HK-2 (cell line): ENCODE data around the gene SLBP.

Experiments used
- DNase-seq: peaks from one replicate; pipeline ENCODE4 v3.0.0-alpha.2; 2018; ENCODE audit not compliant: unreplicated experiment

SLBP gene

GRCh38 chr4:1712216-1713002 is at the start of gene SLBP:
SLBP (minus strand) TSS chr4:1712319; CDS start chr4:1712188, 131 bp downstream.
- peak; percentile 99 for DNase-seq

GRCh38 chr4:1761130-1761689 is 49.1 kb upstream of the SLBP start:
- no peak for DNase-seq

- no peak for DNase-seq
Measured at GRCh38 chr4:1760521-1761071, 48.5 kb upstream of the SLBP start.

- DNase-seq, result no peak
Measured at GRCh38 chr4:1759818-1760223, 47.7 kb upstream of the SLBP start.

- DNase-seq, result no peak
Measured at GRCh38 chr4:1759170-1759817, 47.2 kb upstream of the SLBP start.

- no peak for DNase-seq
Measured at GRCh38 chr4:1758306-1759121, 46.4 kb upstream of the SLBP start.

- DNase-seq, result no peak
Measured at GRCh38 chr4:1757836-1758235, 45.7 kb upstream of the SLBP start.

GRCh38 chr4:1756893-1757779 is 45.0 kb upstream of the SLBP start:
- no peak for DNase-seq

GRCh38 chr4:1756079-1756478 is 44.0 kb upstream of the SLBP start:
- DNase-seq, result no peak

GRCh38 chr4:1755297-1755696 is 43.2 kb upstream of the SLBP start:
- DNase-seq, result no peak

- no peak for DNase-seq
Measured at GRCh38 chr4:1754336-1754735, 42.2 kb upstream of the SLBP start.

- no peak for DNase-seq
Measured at GRCh38 chr4:1753697-1754311, 41.7 kb upstream of the SLBP start.

- no peak for DNase-seq
Measured at GRCh38 chr4:1753294-1753696, 41.2 kb upstream of the SLBP start.

GRCh38 chr4:1752284-1753041 is 40.3 kb upstream of the SLBP start:
- DNase-seq, result no peak

- no peak for DNase-seq
Measured at GRCh38 chr4:1751919-1752283, 39.8 kb upstream of the SLBP start.

GRCh38 chr4:1751155-1751918 is 39.2 kb upstream of the SLBP start:
- no peak for DNase-seq

- DNase-seq, result no peak
Measured at GRCh38 chr4:1750381-1751154, 38.4 kb upstream of the SLBP start.

GRCh38 chr4:1749826-1750225 is 37.7 kb upstream of the SLBP start:
- no peak for DNase-seq
